ENCODE measurements around the gene CCDC187. TPM values are rescaled to one million over a fixed set of nuclear protein-coding genes. Genes with fewer than 3 reads are reported as not detected.
A peak's percentile ranks its signal among the peaks of the same experiment; 100 is the strongest.

The CCDC187 gene
- total and polyA plus RNA-seq, 12 donors: 0.02 to 0.07 (median 0.03) TPM; not detected in 8

DNA sequence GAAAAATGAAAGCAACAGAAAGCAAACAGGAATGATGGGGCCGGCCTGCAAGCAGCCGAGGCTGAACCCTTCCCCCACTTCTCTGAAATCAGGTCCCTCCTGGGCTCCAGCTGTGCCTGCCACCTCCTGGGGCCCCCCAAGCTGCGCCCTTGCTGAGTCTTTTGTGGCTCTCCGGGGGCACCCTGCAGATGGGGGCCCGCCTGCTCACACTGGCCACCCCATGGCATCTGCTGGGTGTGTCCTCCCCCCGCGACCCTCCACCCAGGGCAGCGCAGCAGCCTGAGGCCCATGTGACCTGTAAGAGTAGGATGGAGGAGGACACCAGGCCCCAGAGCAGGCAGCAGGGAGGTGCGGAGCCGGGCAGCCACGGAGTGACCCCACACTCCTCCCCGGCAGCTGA lies 29.2 kb upstream of the CCDC187 start:
- TF ChIP-seq, protein P1, sequence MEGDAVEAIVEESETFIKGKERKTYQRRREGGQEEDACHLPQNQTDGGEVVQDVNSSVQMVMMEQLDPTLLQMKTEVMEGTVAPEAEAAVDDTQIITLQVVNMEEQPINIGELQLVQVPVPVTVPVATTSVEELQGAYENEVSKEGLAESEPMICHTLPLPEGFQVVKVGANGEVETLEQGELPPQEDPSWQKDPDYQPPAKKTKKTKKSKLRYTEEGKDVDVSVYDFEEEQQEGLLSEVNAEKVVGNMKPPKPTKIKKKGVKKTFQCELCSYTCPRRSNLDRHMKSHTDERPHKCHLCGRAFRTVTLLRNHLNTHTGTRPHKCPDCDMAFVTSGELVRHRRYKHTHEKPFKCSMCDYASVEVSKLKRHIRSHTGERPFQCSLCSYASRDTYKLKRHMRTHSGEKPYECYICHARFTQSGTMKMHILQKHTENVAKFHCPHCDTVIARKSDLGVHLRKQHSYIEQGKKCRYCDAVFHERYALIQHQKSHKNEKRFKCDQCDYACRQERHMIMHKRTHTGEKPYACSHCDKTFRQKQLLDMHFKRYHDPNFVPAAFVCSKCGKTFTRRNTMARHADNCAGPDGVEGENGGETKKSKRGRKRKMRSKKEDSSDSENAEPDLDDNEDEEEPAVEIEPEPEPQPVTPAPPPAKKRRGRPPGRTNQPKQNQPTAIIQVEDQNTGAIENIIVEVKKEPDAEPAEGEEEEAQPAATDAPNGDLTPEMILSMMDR (IDR thresholded peaks at IDR 0.05): no peak
- Histone ChIP-seq H3K4me3 (no peak overlapping the region), H3K27ac (no peak overlapping the region), H3K9me3 (no peaks in the 10 kb centered on the region), H3K36me3 (peaks cover 0 to 32% (median 6%) of the 10 kb centered on the region in 9 donors), H3K4me1 (peaks cover 12 to 25% (median 22%) of the 10 kb centered on the region in 9 donors), H3K27me3 (peaks cover 0 to 6% (median 0%) of the 10 kb centered on the region in 7 donors)
- DNase-seq (no peak), ATAC-seq (no peak)
- 92% methylated on average over 12 of the region's 12 CpGs for WGBS, 2 donors
- intact Hi-C loops (cut with DNase I): loop anchor here in 1 of 10 donors (5.0 kb wide), 1 partner anchor 64 kb away; no protein-coding TSS in a partner anchor

DNA sequence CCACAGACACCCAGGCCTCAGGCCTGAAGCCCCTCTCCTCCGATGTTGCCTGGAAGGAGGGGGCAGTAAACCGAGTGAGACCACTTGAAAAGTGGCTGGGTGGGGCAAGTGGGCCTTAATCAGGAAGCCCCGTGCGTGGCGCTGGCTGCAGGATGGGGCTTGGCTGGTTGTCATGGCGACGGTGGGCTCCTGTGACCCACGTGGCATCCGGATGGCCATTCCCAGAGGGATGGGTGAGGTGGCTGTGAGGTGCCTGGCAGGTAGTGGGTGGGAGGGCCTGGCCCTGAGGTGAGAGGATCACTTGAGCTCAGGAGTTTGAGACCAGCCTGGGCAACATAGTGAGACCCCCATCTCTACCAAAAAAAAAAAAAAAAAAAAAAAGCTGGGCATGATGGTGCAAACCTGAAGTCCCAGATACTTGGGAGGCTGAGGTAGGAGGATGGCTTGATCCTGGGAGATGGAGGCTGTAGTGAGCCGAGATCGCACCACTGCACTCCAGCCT lies 28.6 kb upstream of the CCDC187 start:
- Histone ChIP-seq H3K4me3 (no peak overlapping the region), H3K36me3 (peaks cover 0 to 27% (median 4%) of the 10 kb centered on the region in 9 donors), H3K9me3 (no peaks in the 10 kb centered on the region), H3K4me1 (peaks cover 15 to 28% (median 25%) of the 10 kb centered on the region in 9 donors), H3K27ac (no peak overlapping the region), H3K27me3 (peaks cover 0 to 10% (median 0%) of the 10 kb centered on the region in 7 donors)
- DNase-seq: peak in 1 of 2 donors; percentile 4
- intact Hi-C loops (cut with DNase I): loop anchor here in 1 of 10 donors (5.0 kb wide), 1 partner anchor 65 kb away; no protein-coding TSS in a partner anchor
- TF ChIP-seq, protein P1 (IDR thresholded peaks at IDR 0.05): no peak
- 87 to 88% methylated on average over 11 of the region's 11 CpGs for WGBS, 2 donors
- no peak for ATAC-seq

DNA sequence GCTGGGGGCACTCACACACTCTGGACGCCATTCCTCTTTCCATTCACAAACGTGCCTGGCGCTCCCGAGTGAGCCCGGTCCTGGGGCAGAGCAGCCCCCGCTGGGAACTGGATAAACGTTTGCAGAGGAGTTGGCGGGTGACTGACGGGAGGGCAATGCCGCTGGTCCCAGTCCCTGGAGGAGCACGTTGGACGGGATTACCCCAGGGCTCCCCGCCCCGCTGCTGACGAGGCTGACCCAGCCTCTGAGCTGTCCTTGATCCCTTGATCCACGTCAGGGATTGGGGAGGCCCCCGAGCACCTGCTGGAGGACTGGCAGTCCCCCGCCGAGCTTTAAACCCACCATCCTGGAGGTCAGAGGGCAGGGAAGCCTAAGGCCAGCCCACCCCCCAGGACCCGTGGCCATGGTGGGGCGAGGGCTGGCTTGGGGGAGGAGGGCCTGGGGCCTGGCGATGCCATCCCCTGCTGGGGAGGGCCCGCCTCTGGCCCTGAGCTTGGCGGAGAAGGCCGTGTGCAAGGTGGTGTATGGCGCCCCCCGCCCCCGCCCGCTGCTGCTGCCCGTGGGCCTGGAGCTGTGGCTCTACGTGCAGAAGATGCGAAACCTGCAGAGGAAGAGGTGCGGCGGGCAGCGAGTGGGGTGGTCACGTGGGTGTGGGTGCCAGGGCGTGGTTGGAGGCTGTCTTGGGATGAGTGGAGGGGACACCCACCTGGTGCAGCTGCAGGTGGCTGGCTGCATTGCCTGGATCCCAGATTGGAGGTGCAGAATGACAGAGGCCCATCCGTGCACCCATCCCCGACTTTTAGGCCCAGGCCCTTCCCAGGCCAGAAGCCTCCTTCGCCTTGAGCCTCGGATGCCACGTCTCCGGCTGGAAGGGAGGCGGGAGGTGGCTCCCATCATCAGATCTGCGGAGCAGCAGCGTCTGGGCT lies 27.9 kb upstream of the CCDC187 start:
- peaks cover 0 to 20% (median 0%) of the 10 kb centered on the region in 9 donors for H3K36me3 ChIP-seq
- H3K27me3 ChIP-seq: peaks cover 0 to 13% (median 0%) of the 10 kb centered on the region in 7 donors
- WGBS, 2 donors: 88% methylated on average over 44 to 46 of the region's 46 CpGs
- DNase-seq (peak in 1 of 2 donors; percentile 15), ATAC-seq (no peak)
- no peak overlapping the region for H3K27ac ChIP-seq
- intact Hi-C loops (cut with DNase I): loop anchor here in 1 of 10 donors (5.0 kb wide), 1 partner anchor 65 kb away; no protein-coding TSS in a partner anchor
- H3K4me3 ChIP-seq: no peak overlapping the region
- H3K9me3 ChIP-seq: no peaks in the 10 kb centered on the region
- H3K4me1 ChIP-seq: peaks cover 18 to 31% (median 28%) of the 10 kb centered on the region in 9 donors
- TF ChIP-seq, protein P1 (IDR thresholded peaks at IDR 0.05): no peak

DNA sequence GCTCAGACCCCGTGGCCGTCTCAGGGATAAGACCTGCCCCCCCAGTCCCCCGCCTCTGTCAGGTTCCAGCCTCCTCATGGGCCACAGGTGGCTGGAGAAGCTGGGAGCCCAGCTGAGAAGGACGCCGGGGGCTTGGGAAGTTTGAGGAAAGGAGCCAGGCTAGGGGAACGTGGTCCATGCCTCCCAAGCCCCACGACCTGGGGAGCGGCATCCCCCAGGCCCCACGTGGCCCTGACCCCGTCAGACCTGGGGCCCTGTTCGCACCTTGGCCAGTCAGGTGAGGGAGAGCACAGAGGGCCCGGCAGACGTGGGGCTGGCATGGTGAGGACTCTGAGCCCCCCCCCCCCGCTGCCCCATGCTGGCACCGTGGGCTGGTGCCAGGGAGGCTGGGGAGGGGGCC lies 27.1 kb upstream of the CCDC187 start:
- no peaks in the 10 kb centered on the region for H3K9me3 ChIP-seq
- DNase-seq (peak in 1 of 2 donors; percentile 9), ATAC-seq (no peak)
- intact Hi-C loops (cut with DNase I): loop anchor here in 1 of 10 donors (5.0 kb wide), 1 partner anchor 66 kb away; no protein-coding TSS in a partner anchor
- peaks cover 0 to 12% (median 0%) of the 10 kb centered on the region in 9 donors for H3K36me3 ChIP-seq
- 82 to 89% methylated on average over 13 to 15 of the region's 15 CpGs for WGBS, 2 donors
- TF ChIP-seq, protein P1 (IDR thresholded peaks at IDR 0.05): no peak
- no peak overlapping the region for H3K4me3 ChIP-seq
- peaks cover 0 to 21% (median 0%) of the 10 kb centered on the region in 7 donors for H3K27me3 ChIP-seq
- peaks cover 19 to 39% (median 35%) of the 10 kb centered on the region in 9 donors for H3K4me1 ChIP-seq
- H3K27ac ChIP-seq: no peak overlapping the region

Data from heart right ventricle (tissue), 16 donors.